Tibial nerve (tissue), 3 donors: ENCODE results near the gene MIA2.

Experiments
- CTCF ChIP-seq, 5 experiments: fragments of 200-600 bp in 3 of 5; fragments of 450-650 bp in 2 of 5; sonication (generic) in 3 of 5; IDR thresholded peaks; one replicate each; pipeline ENCODE4 v1.5.1; 2016 to 2019; ENCODE audit warnings: antibody characterized with exemption in 5 of 5, mild to moderate bottlenecking in 3 of 5, moderate library complexity in 2 of 5
- POLR2A ChIP-seq, 2 donors: fragments of 450-650 bp; IDR thresholded peaks; one replicate each; pipeline ENCODE4 v1.6.1; 2017; ENCODE audit warnings: antibody characterized with exemption in 2 of 2, mild to moderate bottlenecking in 2 of 2, moderate library complexity in 2 of 2

GRCh38 chr14:39246618-39247017 is 12.9 kb downstream of the MIA2 start:
- TF ChIP-seq POLR2A (IDR thresholded peaks at IDR 0.05) = no peak
- no peak for TF ChIP-seq CTCF (IDR thresholded peaks at IDR 0.05)
